Lung (tissue), 12 donors: Measurements from ENCODE around the gene ZFAND3. TPM values are rescaled to one million over a fixed set of nuclear protein-coding genes. Genes with fewer than 3 reads are reported as not detected.

Source experiments
- ATAC-seq: fragments of 200-7000 bp; cut with Tn5 transposase; one replicate; pipeline ENCODE4 v1.9.1; 2020; ENCODE audit warnings: moderate number of reproducible peaks; ENCODE audit not compliant: insufficient read depth, low FRiP score
- DNase-seq, 3 donors: peaks; one replicate each; pipeline ENCODE4 v3.0.0-alpha.2; 2013 to 2017
- H3K27ac ChIP-seq, 2 donors: one replicate each; pipeline ENCODE4 v1.5.1; 2013; ENCODE audit warnings: mild to moderate bottlenecking in 2 of 2, moderate library complexity in 2 of 2, control low read depth in 1 of 2, inconsistent platforms in 1 of 2, low read depth in 1 of 2, low read length in 1 of 2
- H3K27me3 ChIP-seq, 3 donors: one replicate each; pipeline ENCODE4 v1.5.1; 2013; ENCODE audit warnings: low read length in 2 of 3; ENCODE audit not compliant: control insufficient read depth in 3 of 3, insufficient read depth in 3 of 3
- H3K36me3 ChIP-seq, 4 donors: one replicate each; pipeline ENCODE4 v1.5.1; 2013; ENCODE audit warnings: low read length in 4 of 4, mild to moderate bottlenecking in 1 of 4, moderate library complexity in 1 of 4; ENCODE audit not compliant: control insufficient read depth in 4 of 4, insufficient read depth in 4 of 4
- H3K4me1 ChIP-seq, 5 donors: one replicate each; pipeline ENCODE4 v1.5.1; 2013; ENCODE audit warnings: low read length in 5 of 5, mild to moderate bottlenecking in 2 of 5, moderate library complexity in 1 of 5; ENCODE audit not compliant: control insufficient read depth in 5 of 5, insufficient read depth in 5 of 5
- H3K4me3 ChIP-seq: one replicate; pipeline ENCODE4 v1.5.1; 2013; ENCODE audit warnings: mild to moderate bottlenecking, control low read depth, moderate library complexity
- H3K9ac ChIP-seq, 2 donors: one replicate each; pipeline ENCODE4 v1.5.1; 2013; ENCODE audit warnings: low read length in 2 of 2, control low read depth in 1 of 2; ENCODE audit not compliant: insufficient read depth in 1 of 2
- H3K9me3 ChIP-seq, 4 donors: one replicate each; pipeline ENCODE4 v1.5.1; 2013; ENCODE audit warnings: low read length in 3 of 4, mild to moderate bottlenecking in 1 of 4, moderate library complexity in 1 of 4; ENCODE audit not compliant: control insufficient read depth in 4 of 4, insufficient read depth in 3 of 4
- CTCF ChIP-seq: IDR thresholded peaks from 2 replicates; pipeline ENCODE4 v1.5.1; 2012; ENCODE audit warnings: mild to moderate bottlenecking; ENCODE audit errors: control extremely low read depth, extremely low read depth
- WGBS, 2 donors: extraction: QIAGEN DNeasy Blood & Tissue Kit; methylation state at CpG; one replicate each; pipeline ENCODE4 v1.1.7; 2013; 5-methylcytosine and 5-hydroxymethylcytosine counted together
- polyA plus RNA-seq, 2 donors: library from polyadenylated mRNA; stranded (reverse); fragments of 200-250 nt; gene quantifications; one replicate each; pipeline ENCODE4 v1.2.1, GENCODE V29; 2013
- total RNA-seq, 2 donors: library from RNA; depleted of rRNA in 1 of 2; stranded (reverse); fragments of >200 nt in 1 of 2; gene quantifications; one replicate each; pipeline ENCODE4 v1.2.1, GENCODE V29; 2014 to 2021
- donor health status: control.
- donor health status: control.
- donor health status: Bipolar disorder and iron deficiency.
- donor health status: healthy.
- donor health status: DM: yes; HTN: yes; CAD: no.

The ZFAND3 gene
- total and polyA plus RNA-seq, 4 donors: 27.6 to 63.6 (median 51.3) TPM

- Histone ChIP-seq H3K4me1 (peaks cover 0 to 9% (median 2%) of the 10 kb centered on the region in 5 donors), H3K36me3 (no peaks in the 10 kb centered on the region), H3K27me3 (no peaks in the 10 kb centered on the region), H3K9me3 (no peaks in the 10 kb centered on the region), H3K4me3 (no peak overlapping the region), H3K27ac (no peak overlapping the region), H3K9ac (no peak overlapping the region)
- TF ChIP-seq CTCF: no peak
- ATAC-seq (no peak), DNase-seq (no peak)
- WGBS, 2 donors: 91 to 93% methylated on average over 2 of the region's 2 CpGs
Measured at GRCh38 chr6:38018755-38019165, 199.2 kb downstream of the ZFAND3 start.

DNA sequence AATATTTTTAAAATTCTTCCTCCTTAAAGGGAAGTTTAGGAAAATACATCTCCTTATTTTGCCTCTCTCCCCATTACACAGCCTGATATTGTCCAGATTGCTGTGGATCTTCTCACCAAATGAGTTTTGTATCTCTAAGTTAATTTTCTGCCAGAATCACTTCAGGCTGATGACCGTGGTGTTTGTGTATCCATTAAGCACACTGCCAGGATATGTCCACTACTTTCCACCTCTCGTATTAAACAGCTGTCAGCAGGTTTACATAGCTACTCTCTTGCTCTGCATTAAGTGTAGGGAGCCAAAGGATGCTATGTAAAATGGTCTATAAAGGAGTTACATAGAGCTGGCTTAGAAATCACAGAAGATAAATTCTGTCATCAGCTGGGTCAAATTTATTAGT lies 201.1 kb downstream of the ZFAND3 start:
- Histone ChIP-seq H3K36me3 (peaks cover 0 to 3% (median 0%) of the 10 kb centered on the region in 4 donors), H3K27me3 (no peaks in the 10 kb centered on the region), H3K9ac (no peak overlapping the region), H3K4me1 (peaks cover 0 to 9% (median 2%) of the 10 kb centered on the region in 5 donors), H3K27ac (no peak overlapping the region), H3K9me3 (peaks cover 0 to 2% (median under 1%) of the 10 kb centered on the region in 4 donors), H3K4me3 (no peak overlapping the region)
- DNase-seq: no peak
- WGBS, 2 donors: 54 to 93% methylated on average over 2 of the region's 2 CpGs
- ATAC-seq: no peak
- no peak for TF ChIP-seq CTCF

GRCh38 chr6:38021029-38021428 lies 201.5 kb downstream of the ZFAND3 start:
- H3K27ac ChIP-seq: no peak overlapping the region
- no peak overlapping the region for H3K4me3 ChIP-seq
- ATAC-seq (no peak), DNase-seq (no peak)
- no peak for TF ChIP-seq CTCF
- peaks cover 0 to 3% (median 0%) of the 10 kb centered on the region in 4 donors for H3K36me3 ChIP-seq
- peaks cover 0 to 2% (median under 1%) of the 10 kb centered on the region in 4 donors for H3K9me3 ChIP-seq
- peaks cover 0 to 9% (median 2%) of the 10 kb centered on the region in 5 donors for H3K4me1 ChIP-seq
- H3K27me3 ChIP-seq: no peaks in the 10 kb centered on the region
- WGBS, 2 donors: 79 to 88% methylated on average over 2 of the region's 2 CpGs
- no peak overlapping the region for H3K9ac ChIP-seq

GRCh38 chr6:38021571-38021970 lies 202.0 kb downstream of the ZFAND3 start:
- no peak overlapping the region for H3K9ac ChIP-seq
- 28 to 60% methylated on average over 1 of the region's 1 CpG for WGBS, 2 donors
- H3K9me3 ChIP-seq: peaks cover 0 to 2% (median under 1%) of the 10 kb centered on the region in 4 donors
- no peak overlapping the region for H3K4me3 ChIP-seq
- no peak overlapping the region for H3K27ac ChIP-seq
- H3K27me3 ChIP-seq: no peaks in the 10 kb centered on the region
- DNase-seq (no peak), ATAC-seq (no peak)
- peaks cover 0 to 9% (median 3%) of the 10 kb centered on the region in 5 donors for H3K4me1 ChIP-seq
- TF ChIP-seq CTCF: no peak
- peaks cover 0 to 3% (median 0%) of the 10 kb centered on the region in 4 donors for H3K36me3 ChIP-seq
